HepG2 (cell line): ENCODE data around the gene APOL5. TPM values are rescaled to one million over a fixed set of nuclear protein-coding genes. Genes with fewer than 3 reads are reported as not detected.

Experiments used
- ATAC-seq: fragments of 200-7000 bp; cut with Tn5 transposase; 3 replicates; pipeline ENCODE4 v1.9.1; 2020; ENCODE audit warnings: mild to moderate bottlenecking, moderate library complexity
- BruUV-seq: library from RNA; stranded (reverse); fragments of 400-500 nt; replicated peaks from 2 replicates; lab custom pipeline; 2021; lab: Mats Ljungman, UMichigan
- CTCF ChIA-PET: fragments of 300-600 bp; formaldehyde crosslinking; extraction: SDS; loops from one replicate; lab custom pipeline; 2021; ENCODE audit warnings: low total read pairs, inconsistent platforms, low intra/inter-chr PET ratio; lab: Yijun Ruan, JAX
- POLR2A ChIA-PET: fragments of 350-600 bp; sonication (Branson Sonifier 250); formaldehyde crosslinking; loops from one replicate; lab custom pipeline; 2020; ENCODE audit warnings: antibody characterized with exemption, inconsistent platforms; lab: Yijun Ruan, JAX
- DNase-seq: peaks from one replicate; pipeline ENCODE4 v3.0.0-alpha.2; 2015; ENCODE audit warnings: low spot score
- FAIRE-seq: peaks from 3 replicates; lab custom pipeline; 2011; peaks lifted over from hg19 to GRCh38; lab: Jason Lieb, UNC
- H2AFZ ChIP-seq: one replicate; pipeline ENCODE4 v1.6.1; 2011; ENCODE audit warnings: low read length, inconsistent platforms
- H3K27ac ChIP-seq: fragments of 300-600 bp; 3 replicates; pipeline ENCODE4 v1.8.0; 2011; ENCODE audit warnings: mixed run types, mild to moderate bottlenecking, mixed read lengths, low read length, inconsistent platforms; ENCODE audit not compliant: insufficient read depth; ENCODE audit errors: extremely low read length
- H3K27me3 ChIP-seq, 2 experiments: fragments of 200-600 bp in 1 of 2; 2 replicates in 1 of 2; 3 replicates in 1 of 2; pipeline versions ENCODE4 v1.6.0 to v1.8.0; 2011; ENCODE audit warnings: low read length in 2 of 2, mild to moderate bottlenecking in 2 of 2, moderate library complexity in 2 of 2, inconsistent platforms in 1 of 2; ENCODE audit not compliant: insufficient read depth in 2 of 2, control insufficient read depth in 1 of 2
- H3K36me3 ChIP-seq, 2 experiments: fragments of 200-600 bp in 1 of 2; replicated peaks in 1 of 2; 2 replicates in 1 of 2; 3 replicates in 1 of 2; pipeline versions ENCODE4 v1.5.1 to v1.8.0; 2011; ENCODE audit warnings: low read length in 2 of 2, inconsistent platforms in 1 of 2; ENCODE audit not compliant: insufficient read depth in 2 of 2, control insufficient read depth in 1 of 2
- H3K4me1 ChIP-seq: 2 replicates; pipeline ENCODE4 v1.5.1; 2012; ENCODE audit warnings: low read length, inconsistent platforms; ENCODE audit not compliant: insufficient read depth
- H3K4me2 ChIP-seq: 2 replicates; pipeline ENCODE4 v1.6.0; 2011; ENCODE audit warnings: low read depth, low read length, inconsistent platforms
- H3K4me3 ChIP-seq, 3 experiments: fragments of 200-600 bp in 1 of 3; sonication (generic), shearing (Covaris generic) in 1 of 3; replicated peaks in 1 of 3; 2 replicates each; pipeline ENCODE4 v1.5.1; 2011 to 2016; ENCODE audit warnings: low read length in 3 of 3, inconsistent platforms in 2 of 3, low read depth in 2 of 3, mild to moderate bottlenecking in 2 of 3, control low read depth in 1 of 3, mixed read lengths in 1 of 3; ENCODE audit not compliant: insufficient read depth in 1 of 3
- H3K79me2 ChIP-seq: one replicate; pipeline ENCODE4 v1.6.1; 2011; ENCODE audit warnings: low read length, inconsistent platforms; ENCODE audit not compliant: insufficient read depth
- H3K9ac ChIP-seq: 2 replicates; pipeline ENCODE4 v1.6.0; 2011; ENCODE audit warnings: mild to moderate bottlenecking, low read depth, low read length, inconsistent platforms; ENCODE audit not compliant: insufficient read depth
- H3K9me3 ChIP-seq: 2 replicates; pipeline ENCODE4 v1.5.1; 2012; ENCODE audit warnings: mild to moderate bottlenecking, low read length
- H4K20me1 ChIP-seq: 2 replicates; pipeline ENCODE4 v1.6.0; 2011; ENCODE audit warnings: inconsistent platforms, mild to moderate bottlenecking, low read length, moderate library complexity; ENCODE audit not compliant: insufficient read depth
- DNMT1 ChIP-seq: sonication (generic); formaldehyde crosslinking; IDR thresholded peaks from 2 replicates; pipeline ENCODE4 v1.5.1; 2020; ENCODE audit warnings: mild to moderate bottlenecking, missing genetic modification reagents
- RBM22 ChIP-seq: fragments of 200-400 bp; formaldehyde crosslinking; optimal IDR thresholded peaks from 2 replicates; pipeline ENCODE3; 2017; ENCODE audit warnings: mild to moderate bottlenecking, low read length, moderate library complexity
- ZNF350 ChIP-seq: sonication (generic); formaldehyde crosslinking; IDR thresholded peaks from 2 replicates; pipeline ENCODE4 v1.4.0; 2020; ENCODE audit warnings: mild to moderate bottlenecking, low read depth, missing genetic modification reagents, borderline replicate concordance
- ZNF512 ChIP-seq: sonication (generic); formaldehyde crosslinking; IDR thresholded peaks from 2 replicates; pipeline ENCODE4 v1.4.0; 2020; ENCODE audit warnings: mild to moderate bottlenecking, missing genetic modification reagents
- ZNF512B ChIP-seq: sonication (generic); formaldehyde crosslinking; IDR thresholded peaks from 2 replicates; pipeline ENCODE4 v1.5.1; 2020; ENCODE audit warnings: missing genetic modification reagents, mild to moderate bottlenecking, borderline replicate concordance
- ZNF543 ChIP-seq: sonication (generic); formaldehyde crosslinking; IDR thresholded peaks from 2 replicates; pipeline ENCODE4 v1.4.0; 2020; ENCODE audit warnings: mild to moderate bottlenecking, missing genetic modification reagents
- WGBS: methylation state at CpG from one replicate; pipeline ENCODE4 v1.1.6; 2017; ENCODE audit warnings: low lambda C conversion rate; 5-methylcytosine and 5-hydroxymethylcytosine counted together
- in situ Hi-C: cut with HindIII; loops from 2 replicates; pipeline ENCODE4 v1.10.0; 2017; ENCODE audit warnings: low pct_unique_long_range_greater_than_20kb; ENCODE audit not compliant: extremely low pct_ligation_motif_present
- intact Hi-C: fragments of 100-400 bp; cut with micrococcal nuclease; formaldehyde crosslinking; loops from one replicate; pipeline ENCODE4 v1.10.0; 2022; ENCODE audit not compliant: unreplicated experiment
- polyA plus RNA-seq, 8 experiments: library from polyadenylated mRNA; depleted of rRNA in 3 of 8; stranded (reverse) in 7 of 8; unstranded in 1 of 8; fragments of >200 nt; fragmentation: Illumina TruSeq in 4 of 8; extraction: Trizol in 4 of 8; gene quantifications; 2 replicates each; pipeline versions ENCODE4 v1.2.1 to v1.2.3, GENCODE V29; 2011 to 2016; ENCODE audit warnings: low read depth in 4 of 8, missing spikeins in 1 of 8, mixed read lengths in 1 of 8; ENCODE audit not compliant: insufficient read depth in 1 of 8
- total RNA-seq, 5 experiments: library from RNA; depleted of rRNA; stranded (reverse); fragments of >200 nt; fragmentation: Illumina TruSeq; extraction: Trizol; gene quantifications; 2 replicates each; pipeline ENCODE4 v1.2.3, GENCODE V29; 2016; ENCODE audit warnings: low read depth in 1 of 5

Gene APOL5
- total and polyA plus RNA-seq, 2 of the 13 experiments (the other 11 are each of a cell fraction or from before 2014, with no cell fraction given), result not detected

GRCh38 chr22:35732116-35732515 is 14.4 kb downstream of the APOL5 start:
- Histone ChIP-seq H3K36me3 (no peaks in the 10 kb centered on the region), H3K9ac (no peak overlapping the region), H3K4me2 (no peak overlapping the region), H3K79me2 (no peaks in the 10 kb centered on the region), H4K20me1 (no peaks in the 10 kb centered on the region), H3K27ac (no peak overlapping the region), H3K9me3 (no peaks in the 10 kb centered on the region), H3K4me1 (peaks cover 8% of the 10 kb centered on the region; the same call in 1 of the 2 replicates), H3K27me3 (peaks cover 0 to 12% of the 10 kb centered on the region in 2 experiments; a peak in 1 of 5 replicates), H3K4me3 (no peak overlapping the region), H2AFZ (no peak overlapping the region)
- intact Hi-C loops (no loop called here), in situ Hi-C loops (loop anchor here (10.0 to 25.0 kb wide), 3 partner anchors 97 to 380 kb away; no protein-coding TSS in a partner anchor)
- no peak for FAIRE-seq
- no peak for TF ChIP-seq ZNF512B (CRISPR knock-in tag)
- TF ChIP-seq ZNF543 (CRISPR knock-in tag), result no peak
- TF ChIP-seq RBM22, result no peak
- no peak for TF ChIP-seq ZNF350 (CRISPR knock-in tag)
- TF ChIP-seq DNMT1 (CRISPR knock-in tag), result no peak
- no peak for TF ChIP-seq ZNF512 (CRISPR knock-in tag)
- no TSS peak for BruUV-seq
- ChIA-PET POLR2A (no interaction called here), CTCF (no interaction called here)
- 63% methylated on average over 9 of the region's 9 CpGs for WGBS
- no peak for ATAC-seq
- DNase-seq, result no peak
